GM12873 (cell line): ENCODE data around the gene MACROD2.

ENCODE experiments used
- TF ChIP-seq, protein P1 (sequence below): IDR thresholded peaks from 2 replicates; pipeline ENCODE4 v1.5.1; 2012; ENCODE audit warnings: low read depth, mild to moderate bottlenecking, moderate library complexity, low read length, control low read depth; ENCODE audit not compliant: insufficient read depth; ENCODE audit errors: missing control alignments

MACROD2 gene

DNA sequence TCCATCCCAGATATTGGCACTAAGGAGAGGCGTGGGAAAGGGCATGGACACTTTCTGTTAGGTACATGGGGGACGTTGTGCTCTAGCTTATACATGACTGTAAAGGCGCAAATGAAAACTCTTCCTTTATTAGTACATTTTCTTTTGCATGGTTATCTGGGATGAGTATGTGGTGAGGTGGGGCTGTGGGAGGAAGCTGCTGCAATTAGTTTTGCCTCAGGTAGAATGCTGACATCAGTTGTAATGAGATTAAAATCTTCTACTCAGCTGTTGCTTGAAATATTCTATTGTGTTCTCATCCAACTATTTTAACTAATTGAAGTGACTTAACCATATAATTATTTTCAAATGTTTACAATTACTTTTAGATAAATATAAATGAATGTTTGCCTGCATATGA, 560.4 kb downstream of the MACROD2 start:
- TF ChIP-seq, protein P1, sequence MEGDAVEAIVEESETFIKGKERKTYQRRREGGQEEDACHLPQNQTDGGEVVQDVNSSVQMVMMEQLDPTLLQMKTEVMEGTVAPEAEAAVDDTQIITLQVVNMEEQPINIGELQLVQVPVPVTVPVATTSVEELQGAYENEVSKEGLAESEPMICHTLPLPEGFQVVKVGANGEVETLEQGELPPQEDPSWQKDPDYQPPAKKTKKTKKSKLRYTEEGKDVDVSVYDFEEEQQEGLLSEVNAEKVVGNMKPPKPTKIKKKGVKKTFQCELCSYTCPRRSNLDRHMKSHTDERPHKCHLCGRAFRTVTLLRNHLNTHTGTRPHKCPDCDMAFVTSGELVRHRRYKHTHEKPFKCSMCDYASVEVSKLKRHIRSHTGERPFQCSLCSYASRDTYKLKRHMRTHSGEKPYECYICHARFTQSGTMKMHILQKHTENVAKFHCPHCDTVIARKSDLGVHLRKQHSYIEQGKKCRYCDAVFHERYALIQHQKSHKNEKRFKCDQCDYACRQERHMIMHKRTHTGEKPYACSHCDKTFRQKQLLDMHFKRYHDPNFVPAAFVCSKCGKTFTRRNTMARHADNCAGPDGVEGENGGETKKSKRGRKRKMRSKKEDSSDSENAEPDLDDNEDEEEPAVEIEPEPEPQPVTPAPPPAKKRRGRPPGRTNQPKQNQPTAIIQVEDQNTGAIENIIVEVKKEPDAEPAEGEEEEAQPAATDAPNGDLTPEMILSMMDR = no peak

DNA sequence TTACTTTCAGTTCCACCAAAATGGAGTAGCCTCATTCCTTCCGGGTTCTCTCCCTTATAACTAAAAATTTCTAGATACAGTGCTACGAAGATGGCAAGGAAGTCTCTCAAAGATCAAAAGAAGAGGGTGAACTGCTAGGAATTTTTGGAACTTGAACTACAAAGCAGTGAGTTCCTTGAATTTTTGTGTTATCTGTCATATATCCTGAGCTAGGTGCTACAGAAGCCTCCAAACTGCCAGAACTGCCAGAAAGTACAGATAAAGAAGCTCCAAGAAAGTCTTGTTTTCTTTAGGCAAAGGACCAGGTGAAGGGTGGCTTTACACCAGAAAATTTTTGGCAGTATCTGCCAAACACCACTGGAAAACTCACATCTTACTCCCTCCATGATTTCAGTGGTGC, 560.9 kb downstream of the MACROD2 start:
- TF ChIP-seq, protein P1 = no peak

DNA sequence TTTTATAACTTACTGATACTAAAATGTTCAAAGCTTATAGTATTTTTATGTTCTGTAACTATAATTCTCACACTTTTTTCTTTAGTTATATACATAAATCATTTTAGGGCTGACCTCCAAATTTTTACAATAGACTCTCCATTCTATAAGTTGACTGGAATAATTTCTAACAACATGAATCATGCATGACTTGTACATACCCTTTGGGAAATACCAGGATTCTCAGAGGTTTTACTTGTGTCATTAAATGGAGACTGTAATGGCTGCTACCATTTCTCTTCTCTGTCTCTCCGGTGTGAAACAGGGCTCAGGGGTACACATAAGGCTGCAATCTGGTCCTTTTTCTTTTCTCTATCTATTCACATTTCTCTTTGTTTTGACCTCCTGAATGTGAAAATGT, 564.3 kb downstream of the MACROD2 start:
- TF ChIP-seq, protein P1 = no peak

DNA sequence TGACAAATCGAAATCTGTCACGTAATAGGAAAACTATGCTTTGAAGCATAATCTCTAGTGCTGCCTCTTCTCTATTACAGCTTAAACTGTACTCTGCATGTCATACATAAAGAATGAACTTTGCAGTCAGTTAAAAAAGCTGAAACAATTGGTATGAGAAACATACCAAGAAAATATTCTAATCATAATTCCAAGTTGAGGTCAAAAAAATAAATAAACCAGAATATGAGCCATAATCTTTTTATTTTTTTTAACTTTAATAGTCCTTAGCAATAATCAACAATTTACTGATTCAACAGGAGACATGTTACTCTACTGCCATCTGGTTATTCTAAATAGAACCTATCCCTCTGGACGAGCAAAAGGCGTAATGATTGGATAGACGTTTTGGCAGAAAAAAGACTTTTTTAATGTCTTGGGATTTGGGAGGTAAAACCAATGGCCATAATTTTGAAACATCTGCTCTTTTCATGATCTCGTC, 566.5 kb downstream of the MACROD2 start:
- TF ChIP-seq, protein P1 = no peak

DNA sequence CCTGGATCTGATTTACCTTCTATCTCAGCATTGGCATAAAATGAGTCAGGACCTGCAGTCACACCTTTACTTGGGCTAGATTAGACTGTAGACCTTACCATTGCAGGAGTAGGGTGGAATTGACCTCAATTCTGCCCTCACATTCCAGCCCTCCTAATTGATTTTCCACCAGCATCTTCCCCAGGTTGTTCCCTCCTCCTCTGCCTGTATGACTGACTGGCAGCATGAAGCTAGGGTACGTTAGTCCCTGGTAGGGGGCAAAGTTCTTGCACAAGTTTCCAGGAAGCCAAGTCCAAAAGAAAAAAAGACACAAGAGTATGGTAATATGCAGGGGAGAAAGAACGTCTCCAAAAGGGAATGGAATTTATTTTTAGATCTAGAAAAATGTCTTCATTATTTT, 567.7 kb downstream of the MACROD2 start:
- TF ChIP-seq, protein P1 = no peak

DNA sequence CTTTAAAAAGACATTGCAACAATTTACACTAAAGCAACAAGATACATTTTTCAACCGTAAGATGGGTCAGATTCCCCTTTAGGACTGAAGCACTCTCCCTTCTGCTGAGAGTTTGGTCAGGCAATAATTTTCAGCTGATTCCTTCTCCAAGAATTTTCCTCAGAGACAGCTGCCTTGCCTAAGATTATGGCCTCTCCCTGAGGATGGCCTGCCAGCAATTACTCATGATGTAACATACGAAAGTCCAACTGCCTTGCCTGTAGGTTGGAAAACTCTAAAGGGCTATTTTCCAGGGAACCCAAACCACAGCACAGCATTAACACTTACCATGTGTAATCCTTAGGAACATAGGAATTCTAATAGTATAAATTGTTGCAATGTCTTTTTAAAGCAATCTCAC, 571.2 kb downstream of the MACROD2 start:
- TF ChIP-seq, protein P1 = no peak

DNA sequence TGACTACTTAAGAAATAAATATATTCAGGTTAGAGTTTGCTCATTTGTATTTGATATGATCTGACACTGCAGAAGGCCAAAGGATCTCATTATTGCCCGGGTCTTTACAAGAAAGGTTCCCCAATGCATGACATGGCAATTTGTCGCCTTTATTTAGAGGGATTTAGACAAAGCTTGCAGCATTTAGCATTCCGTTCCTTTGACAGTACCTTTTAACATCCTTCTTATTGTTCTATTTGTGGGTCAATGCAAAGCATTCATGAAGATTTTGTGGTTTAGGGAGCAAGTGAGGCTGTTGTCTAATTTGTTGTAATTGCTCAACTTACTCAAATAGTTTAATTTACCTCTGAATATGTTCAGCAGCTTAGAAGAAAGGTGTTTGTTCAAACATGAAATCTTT, 572.9 kb downstream of the MACROD2 start:
- TF ChIP-seq, protein P1 = no peak
